Midbrain (tissue), 1 donor: ENCODE data around the gene NOSTRIN.
"Not testable (repeated sequence)": the region's sequence is repeated elsewhere in the genome, so short reads cannot be mapped to it uniquely, and the experiment has no call there.

Experiments
- DNase-seq: peaks from one replicate; lab custom pipeline; 2025; lab: John Stamatoyannopoulos, UW

Gene NOSTRIN

GRCh38 chr2:168789776-168790175 lies 12.7 kb upstream of the NOSTRIN start:
- no peak for DNase-seq

- DNase-seq: no peak
These were observed 12.1 kb upstream of the NOSTRIN start for GRCh38 chr2:168790226-168790902.

GRCh38 chr2:168791140-168791539 lies 11.3 kb upstream of the NOSTRIN start:
- DNase-seq: not testable (repeated sequence)

GRCh38 chr2:168793596-168793995 lies 8.8 kb upstream of the NOSTRIN start:
- DNase-seq: no peak

- no peak for DNase-seq
These were observed 7.5 kb upstream of the NOSTRIN start for GRCh38 chr2:168794968-168795367.

DNA sequence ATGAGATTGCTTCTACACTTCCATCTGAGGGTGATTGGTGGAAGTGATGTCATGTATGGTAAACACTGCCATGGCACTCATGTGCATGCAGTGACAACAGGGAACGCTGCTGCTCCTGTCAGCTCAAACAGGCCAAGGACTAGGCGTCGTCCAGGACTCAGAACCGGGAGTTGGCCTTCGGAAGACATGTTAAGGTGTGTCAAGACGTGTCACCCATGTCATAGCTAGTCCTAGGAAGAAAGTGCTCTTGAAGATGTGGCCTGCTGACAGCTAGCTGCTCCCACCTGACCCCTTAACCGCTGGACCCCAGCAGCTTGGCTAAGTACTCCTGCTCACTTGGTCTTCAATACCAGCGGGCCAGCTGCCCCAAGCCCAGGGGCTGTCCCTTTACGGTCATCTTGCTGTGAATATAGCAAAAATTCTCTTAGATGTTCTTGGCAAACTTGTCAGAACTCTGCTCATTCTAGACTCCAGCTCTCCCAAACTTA lies 6.3 kb upstream of the NOSTRIN start:
- DNase-seq: no peak

DNA sequence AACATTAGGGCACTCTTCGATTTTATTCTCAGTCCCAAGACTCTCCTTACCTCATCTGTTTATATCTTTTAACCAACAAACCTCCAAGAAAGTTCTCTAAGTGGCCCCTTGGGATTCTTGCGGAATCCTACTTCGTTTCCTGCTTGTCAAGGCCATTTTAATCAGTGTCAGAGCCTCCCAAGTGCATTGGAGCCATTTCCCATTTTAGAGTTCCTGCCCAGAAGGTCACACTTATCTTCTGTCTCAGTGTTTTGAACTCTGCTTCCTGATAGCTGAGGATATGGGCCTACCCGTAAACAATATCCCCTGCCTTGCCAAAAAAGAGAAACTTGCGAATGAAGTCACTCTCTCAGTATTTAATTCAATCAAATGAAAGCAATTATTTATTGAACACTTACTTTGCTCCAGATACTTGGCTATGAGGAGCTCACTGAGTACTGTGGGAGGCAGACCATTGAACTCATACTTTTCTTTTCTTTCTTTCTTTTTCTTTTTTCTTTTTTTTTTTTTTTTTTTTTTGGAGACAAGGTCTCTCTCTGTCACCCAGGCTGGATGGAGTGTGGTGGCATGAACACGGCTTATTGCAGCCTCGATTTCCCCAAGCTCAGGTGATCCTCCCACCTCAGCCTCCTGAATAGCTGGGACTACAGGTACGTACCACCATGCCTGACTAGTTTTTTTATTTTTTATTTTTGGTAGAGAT lies 5.7 kb upstream of the NOSTRIN start:
- DNase-seq: no peak

- no peak for DNase-seq
These were observed 5.2 kb upstream of the NOSTRIN start for GRCh38 chr2:168797286-168797655.

DNA sequence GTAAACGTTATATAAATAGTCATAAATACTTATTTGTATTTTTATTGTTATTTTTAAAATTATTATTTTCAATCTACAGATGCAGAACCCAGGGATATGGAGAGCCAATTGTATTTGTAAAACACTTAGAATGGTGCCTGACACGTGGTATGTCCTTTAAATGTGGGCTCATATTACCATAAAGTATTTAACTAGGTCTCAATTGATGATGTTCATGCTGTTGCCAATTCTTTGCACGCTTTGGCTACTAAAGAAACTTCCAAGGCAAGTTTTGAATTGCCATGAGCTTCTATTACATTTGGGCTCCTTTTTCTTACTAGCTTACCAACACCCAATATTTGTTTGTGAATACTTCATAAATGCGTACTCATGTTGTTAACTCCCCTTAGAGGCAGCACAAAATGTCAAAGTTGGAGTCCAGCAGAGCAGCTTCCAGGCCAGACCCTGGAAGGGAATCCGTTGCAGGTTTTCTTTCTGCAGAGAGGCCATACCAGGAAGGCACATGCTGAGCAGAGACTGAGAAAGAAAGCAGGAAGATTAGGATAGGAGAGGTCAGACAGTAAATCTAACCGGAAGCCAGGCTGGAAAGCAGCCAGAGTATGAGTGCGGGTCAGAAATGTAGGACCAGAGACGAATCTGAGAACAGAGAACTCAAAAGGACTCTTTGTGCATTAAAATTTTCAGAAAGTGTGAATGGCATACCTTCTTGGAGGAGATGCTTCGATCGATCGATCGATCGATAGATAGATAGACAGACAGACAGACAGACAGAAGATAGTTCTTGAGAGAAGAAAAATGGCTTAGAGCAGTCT lies 4.2 kb upstream of the NOSTRIN start:
- no peak for DNase-seq

- DNase-seq: no peak
These were observed 3.5 kb upstream of the NOSTRIN start for GRCh38 chr2:168798888-168799410.

- no peak for DNase-seq
These were observed 966 bp upstream of the NOSTRIN start for GRCh38 chr2:168801471-168801870.

DNA sequence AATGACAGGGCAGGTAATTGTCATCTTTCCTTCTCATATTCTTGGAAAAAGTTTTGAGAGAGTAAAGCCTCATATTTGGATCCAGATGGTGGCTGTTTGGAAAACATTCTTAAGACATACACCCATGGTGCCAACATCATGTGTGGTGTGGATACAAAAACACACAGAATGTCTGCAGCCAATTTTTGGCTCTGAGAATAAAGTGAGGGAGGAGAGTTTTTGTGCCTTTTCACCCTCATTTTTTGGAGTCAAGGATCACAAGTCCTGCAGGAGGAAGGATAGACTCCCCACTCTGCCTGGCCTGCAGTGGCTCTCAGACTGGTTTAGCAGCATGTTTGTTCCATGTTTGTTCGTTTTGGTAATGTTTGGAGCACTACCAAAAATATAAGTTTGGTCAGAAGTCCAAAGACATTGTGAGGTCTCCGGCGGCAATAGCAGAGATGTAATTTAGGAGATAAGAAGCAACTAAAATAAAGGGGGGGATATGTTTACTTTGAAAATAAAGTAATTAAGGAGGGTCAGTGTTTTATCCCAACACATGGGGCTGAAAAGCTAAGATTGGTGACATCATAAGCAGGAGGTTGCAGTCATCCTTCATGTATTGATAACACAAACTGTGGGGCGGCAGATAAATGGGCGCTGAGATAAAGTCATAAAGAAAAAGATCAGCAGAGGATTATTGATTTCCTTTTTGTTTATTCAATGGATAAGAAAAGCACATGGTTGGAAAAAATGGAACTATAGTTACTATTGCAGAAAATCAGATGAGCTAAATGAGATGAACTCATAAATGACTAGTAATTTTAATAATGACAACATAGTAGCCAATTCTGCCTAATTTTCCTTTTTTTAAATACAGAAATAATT lies 655 bp downstream of the NOSTRIN start:
- DNase-seq: no peak

- no peak for DNase-seq
These were observed 1.8 kb downstream of the NOSTRIN start for GRCh38 chr2:168804214-168804613.

DNA sequence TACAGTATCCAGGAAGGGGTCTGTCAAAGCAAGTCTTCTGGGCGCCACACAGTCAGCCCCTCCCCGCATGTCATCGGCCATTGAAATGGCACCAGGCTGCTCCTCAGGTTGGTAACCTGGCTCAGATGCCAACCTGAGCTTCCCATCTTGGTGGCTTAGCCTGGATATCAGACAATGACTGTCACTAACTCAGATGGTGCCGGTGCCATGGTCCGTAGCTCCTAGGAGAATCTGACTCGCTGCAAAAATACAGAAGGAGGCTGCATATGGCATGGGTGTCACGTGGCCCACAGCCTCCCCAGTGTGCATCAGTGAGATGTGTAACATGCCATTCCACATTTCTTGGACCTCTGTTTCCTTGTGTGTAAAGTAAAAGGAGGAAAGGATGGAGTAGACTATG lies 3.2 kb downstream of the NOSTRIN start:
- no peak for DNase-seq

DNA sequence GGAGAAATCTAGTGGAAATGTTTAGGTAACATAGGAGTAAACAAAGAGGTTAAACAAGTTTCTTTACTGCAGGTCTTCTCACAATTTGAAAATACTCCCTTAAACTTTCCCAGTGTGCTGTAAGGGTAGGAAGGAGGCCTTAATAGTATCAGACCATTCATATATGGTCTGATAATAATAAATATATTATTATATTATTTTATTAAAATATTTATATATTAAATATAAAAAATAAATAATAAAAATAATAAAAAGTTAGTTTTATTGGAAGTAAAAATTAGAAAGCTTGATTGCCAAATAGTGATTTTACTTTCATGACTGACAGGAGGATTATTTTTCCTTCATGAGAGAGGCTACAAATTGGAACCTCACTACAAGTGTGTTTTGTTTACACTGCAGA lies 7.1 kb downstream of the NOSTRIN start:
- no peak for DNase-seq

- DNase-seq: no peak
These were observed 7.8 kb downstream of the NOSTRIN start for GRCh38 chr2:168810235-168810634.

- no peak for DNase-seq
These were observed 9.3 kb downstream of the NOSTRIN start for GRCh38 chr2:168811696-168812095.

- no peak for DNase-seq
These were observed 11.6 kb downstream of the NOSTRIN start for GRCh38 chr2:168814046-168814445.

DNA sequence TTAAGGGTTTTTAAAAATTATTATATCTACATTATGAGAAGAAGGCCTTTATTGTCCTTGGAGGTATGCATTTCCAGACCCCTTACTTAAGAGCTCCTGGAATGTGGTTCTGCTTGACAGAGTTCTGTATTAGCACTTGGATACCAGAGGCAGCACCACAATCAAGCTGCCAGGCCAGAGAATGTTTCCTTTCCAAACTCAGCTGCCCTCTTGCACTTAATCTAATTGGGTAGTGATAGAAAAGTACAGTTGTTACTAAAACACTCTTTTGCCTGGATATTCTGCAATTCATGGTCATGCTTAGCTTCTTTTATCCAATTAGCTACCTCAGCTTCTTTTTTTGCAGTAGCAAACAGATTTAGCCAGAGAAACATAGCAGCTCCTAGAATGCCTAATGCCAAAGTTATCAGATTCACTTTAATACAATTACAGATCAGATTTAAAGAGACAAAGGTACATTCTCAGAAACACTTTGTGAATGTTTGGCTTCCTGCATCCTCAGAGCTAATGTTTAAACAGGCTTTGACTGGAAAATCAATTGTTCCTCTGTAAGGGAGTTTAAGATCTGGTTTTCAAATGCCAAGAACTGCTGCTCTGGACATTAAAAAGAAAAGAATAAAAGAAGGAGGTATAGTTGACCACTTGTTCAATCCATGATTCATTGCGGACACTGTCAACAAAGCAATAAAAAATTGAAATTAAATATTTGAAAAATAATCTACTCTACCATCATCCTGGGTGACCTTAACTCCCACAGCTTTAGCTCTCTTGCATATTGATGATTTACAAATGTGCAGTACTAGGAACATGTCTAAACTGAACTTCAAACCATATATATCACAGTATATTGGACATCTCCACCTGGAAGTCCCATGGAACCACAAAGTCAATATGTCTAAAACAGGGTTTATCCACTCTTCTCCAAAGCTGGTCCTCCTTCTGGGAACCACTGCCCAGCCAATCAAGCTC lies 12.8 kb downstream of the NOSTRIN start:
- no peak for DNase-seq

GRCh38 chr2:168816369-168816768 lies 13.9 kb downstream of the NOSTRIN start:
- no peak for DNase-seq
